HUES48 (cell line): ENCODE measurements around the gene SCARF1.
"Not testable (repeated sequence)": the region's sequence is repeated elsewhere in the genome, so short reads cannot be mapped to it uniquely, and the experiment has no call there.

Source experiments
- H3K27ac ChIP-seq: one replicate; pipeline ENCODE4 v1.7.0; 2013; ENCODE audit warnings: low read depth, low read length, inconsistent platforms
- H3K27me3 ChIP-seq: 2 replicates; pipeline ENCODE4 v1.6.1; 2013; ENCODE audit warnings: mild to moderate bottlenecking, low read length; ENCODE audit not compliant: control insufficient read depth, insufficient read depth
- H3K36me3 ChIP-seq: 2 replicates; pipeline ENCODE4 v1.6.1; 2013; ENCODE audit warnings: low read length; ENCODE audit not compliant: control insufficient read depth, insufficient read depth
- H3K4me1 ChIP-seq: 2 replicates; pipeline ENCODE4 v1.6.1; 2013; ENCODE audit warnings: mild to moderate bottlenecking, low read length; ENCODE audit not compliant: control insufficient read depth, insufficient read depth
- H3K4me3 ChIP-seq: 2 replicates; pipeline ENCODE4 v1.5.1; 2013; ENCODE audit warnings: mild to moderate bottlenecking, low read depth, low read length
- H3K9ac ChIP-seq: 2 replicates; pipeline ENCODE4 v1.6.1; 2013; ENCODE audit warnings: mild to moderate bottlenecking, low read depth, low read length, moderate library complexity
- H3K9me3 ChIP-seq: 2 replicates; pipeline ENCODE4 v1.6.1; 2013; ENCODE audit warnings: low read length; ENCODE audit not compliant: control insufficient read depth, insufficient read depth

SCARF1 gene

GRCh38 chr17:1645207-1646171 lies at the start of gene SCARF1:
SCARF1 (minus strand) TSS chr17:1645732; CDS start chr17:1645697, 35 bp downstream.
- no peak within 1 kb of the TSS for H3K9ac ChIP-seq
- H3K27me3 ChIP-seq = peaks cover 11% of the 10 kb centered on the region
- H3K4me3 ChIP-seq = no peak within 1 kb of the TSS
- peaks cover 36% of the 10 kb centered on the region for H3K4me1 ChIP-seq
- H3K27ac ChIP-seq = no peak within 1 kb of the TSS
- no peaks in the 10 kb centered on the region for H3K9me3 ChIP-seq
- peaks cover 5% of the 10 kb centered on the region for H3K36me3 ChIP-seq

- peaks cover 3% of the 10 kb centered on the region; the same call in 1 of the 2 replicates for H3K9me3 ChIP-seq
- H3K27ac ChIP-seq = no peak overlapping the region
- H3K36me3 ChIP-seq = no peaks in the 10 kb centered on the region
- H3K27me3 ChIP-seq = no peaks in the 10 kb centered on the region
- H3K4me3 ChIP-seq = no peak overlapping the region
- H3K9ac ChIP-seq = no peak overlapping the region
- no peaks in the 10 kb centered on the region for H3K4me1 ChIP-seq
Observed at GRCh38 chr17:1693339-1693738, 47.8 kb upstream of the SCARF1 start.

- H3K27ac ChIP-seq = no peak overlapping the region
- no peaks in the 10 kb centered on the region for H3K4me1 ChIP-seq
- H3K27me3 ChIP-seq = no peaks in the 10 kb centered on the region
- no peak overlapping the region for H3K9ac ChIP-seq
- no peak overlapping the region for H3K4me3 ChIP-seq
- H3K9me3 ChIP-seq = peaks cover 3% of the 10 kb centered on the region; the same call in 1 of the 2 replicates
- H3K36me3 ChIP-seq = no peaks in the 10 kb centered on the region
Observed at GRCh38 chr17:1690544-1691221, 45.2 kb upstream of the SCARF1 start.

GRCh38 chr17:1688405-1688804 lies 42.9 kb upstream of the SCARF1 start:
- not testable (repeated sequence) for H3K9me3 ChIP-seq, H3K4me1 ChIP-seq, H3K36me3 ChIP-seq, H3K4me3 ChIP-seq, H3K9ac ChIP-seq, H3K27ac ChIP-seq, H3K27me3 ChIP-seq

GRCh38 chr17:1686086-1686485 lies 40.6 kb upstream of the SCARF1 start:
- Histone ChIP-seq H3K27ac (no peak overlapping the region), H3K36me3 (peaks cover 23% of the 10 kb centered on the region), H3K9ac (no peak overlapping the region), H3K4me1 (peaks cover 5% of the 10 kb centered on the region), H3K4me3 (no peak overlapping the region), H3K9me3 (peaks cover 3% of the 10 kb centered on the region; the same call in 1 of the 2 replicates), H3K27me3 (no peaks in the 10 kb centered on the region)

GRCh38 chr17:1684378-1685189 lies 39.1 kb upstream of the SCARF1 start, which contains the start of gene PRPF8:
PRPF8 (minus strand) TSS chr17:1684867; CDS start chr17:1684571, 296 bp downstream.
- Histone ChIP-seq H3K27ac (peak within 1 kb of the TSS; percentile 89), H3K9me3 (no peaks in the 10 kb centered on the region), H3K4me1 (peaks cover 5% of the 10 kb centered on the region), H3K27me3 (no peaks in the 10 kb centered on the region), H3K36me3 (peaks cover 38% of the 10 kb centered on the region), H3K9ac (peak within 1 kb of the TSS; percentile 70), H3K4me3 (peak within 1 kb of the TSS; percentile 80)

- Histone ChIP-seq H3K36me3 (peaks cover 49% of the 10 kb centered on the region), H3K4me1 (peaks cover 5% of the 10 kb centered on the region), H3K9me3 (no peaks in the 10 kb centered on the region), H3K27ac (no peak overlapping the region), H3K4me3 (peak overlapping the region; percentile 80), H3K9ac (no peak overlapping the region), H3K27me3 (no peaks in the 10 kb centered on the region)
Observed at GRCh38 chr17:1683459-1683858, 37.9 kb upstream of the SCARF1 start.

- Histone ChIP-seq H3K4me1 (no peaks in the 10 kb centered on the region), H3K36me3 (peaks cover 98% of the 10 kb centered on the region), H3K9me3 (no peaks in the 10 kb centered on the region), H3K4me3 (no peak overlapping the region), H3K9ac (no peak overlapping the region), H3K27ac (no peak overlapping the region), H3K27me3 (no peaks in the 10 kb centered on the region)
Observed at GRCh38 chr17:1676401-1676800, 30.9 kb upstream of the SCARF1 start.

GRCh38 chr17:1673041-1673785 lies 27.7 kb upstream of the SCARF1 start:
- Histone ChIP-seq H3K27ac (no peak overlapping the region), H3K27me3 (no peaks in the 10 kb centered on the region), H3K4me3 (no peak overlapping the region), H3K9me3 (no peaks in the 10 kb centered on the region), H3K9ac (no peak overlapping the region), H3K4me1 (no peaks in the 10 kb centered on the region), H3K36me3 (peaks cover 98% of the 10 kb centered on the region)

GRCh38 chr17:1663934-1664333 lies 18.4 kb upstream of the SCARF1 start:
- H3K27me3 ChIP-seq, H3K4me3 ChIP-seq, H3K4me1 ChIP-seq, H3K9me3 ChIP-seq, H3K27ac ChIP-seq, H3K9ac ChIP-seq: not testable (repeated sequence)
- peaks cover 95% of the 10 kb centered on the region for H3K36me3 ChIP-seq
